IPS-18c (cell line): ENCODE results near the gene POFUT1.

Experiments used
- H3K4me3 ChIP-seq: 2 replicates; pipeline ENCODE4 v1.7.0; 2013; ENCODE audit warnings: low read depth, mild to moderate bottlenecking, low read length, moderate library complexity; ENCODE audit not compliant: insufficient read depth
- H3K9me3 ChIP-seq: one replicate; pipeline ENCODE4 v1.6.1; 2013; ENCODE audit warnings: mild to moderate bottlenecking, low read length, moderate library complexity; ENCODE audit not compliant: control insufficient read depth, insufficient read depth

The POFUT1 gene

GRCh38 chr20:32226391-32226790, 18.7 kb downstream of the POFUT1 start:
- H3K9me3 ChIP-seq, result no peaks in the 10 kb centered on the region
- H3K4me3 ChIP-seq, result no peak overlapping the region

- Histone ChIP-seq H3K4me3 (no peak overlapping the region), H3K9me3 (no peaks in the 10 kb centered on the region)
These were observed 19.6 kb downstream of the POFUT1 start for GRCh38 chr20:32227306-32227705.

GRCh38 chr20:32227744-32228688, 20.3 kb downstream of the POFUT1 start:
- no peak overlapping the region for H3K4me3 ChIP-seq
- no peaks in the 10 kb centered on the region for H3K9me3 ChIP-seq

- H3K4me3 ChIP-seq, result no peak overlapping the region
- no peaks in the 10 kb centered on the region for H3K9me3 ChIP-seq
These were observed 21.6 kb downstream of the POFUT1 start for GRCh38 chr20:32229251-32229747.

GRCh38 chr20:32230707-32231106, 23.0 kb downstream of the POFUT1 start:
- H3K9me3 ChIP-seq, result no peaks in the 10 kb centered on the region
- H3K4me3 ChIP-seq, result no peak overlapping the region

- Histone ChIP-seq H3K9me3 (no peaks in the 10 kb centered on the region), H3K4me3 (no peak overlapping the region)
These were observed 23.6 kb downstream of the POFUT1 start for GRCh38 chr20:32231245-32231644.

- Histone ChIP-seq H3K4me3 (no peak overlapping the region), H3K9me3 (no peaks in the 10 kb centered on the region)
These were observed 24.2 kb downstream of the POFUT1 start for GRCh38 chr20:32231847-32232246.

GRCh38 chr20:32232326-32232886, 24.7 kb downstream of the POFUT1 start:
- Histone ChIP-seq H3K9me3 (no peaks in the 10 kb centered on the region), H3K4me3 (no peak overlapping the region)

GRCh38 chr20:32233286-32233685, 25.6 kb downstream of the POFUT1 start:
- H3K9me3 ChIP-seq, result no peaks in the 10 kb centered on the region
- H3K4me3 ChIP-seq, result no peak overlapping the region

- H3K9me3 ChIP-seq, result no peaks in the 10 kb centered on the region
- no peak overlapping the region for H3K4me3 ChIP-seq
These were observed 26.6 kb downstream of the POFUT1 start for GRCh38 chr20:32234135-32234808.

- no peak overlapping the region for H3K4me3 ChIP-seq
- no peaks in the 10 kb centered on the region for H3K9me3 ChIP-seq
These were observed 27.8 kb downstream of the POFUT1 start for GRCh38 chr20:32235331-32236047.

- Histone ChIP-seq H3K4me3 (no peak overlapping the region), H3K9me3 (no peaks in the 10 kb centered on the region)
These were observed 28.4 kb downstream of the POFUT1 start for GRCh38 chr20:32236048-32236533.

GRCh38 chr20:32236819-32237218, 29.1 kb downstream of the POFUT1 start:
- H3K4me3 ChIP-seq, result no peak overlapping the region
- H3K9me3 ChIP-seq, result no peaks in the 10 kb centered on the region

GRCh38 chr20:32237419-32237818, 29.7 kb downstream of the POFUT1 start:
- no peaks in the 10 kb centered on the region for H3K9me3 ChIP-seq

GRCh38 chr20:32238483-32239425, 31.1 kb downstream of the POFUT1 start:
- H3K9me3 ChIP-seq, result no peaks in the 10 kb centered on the region
- no peak overlapping the region for H3K4me3 ChIP-seq

More at GRCh38 chr20:32237419-32237818, 29.7 kb downstream of the POFUT1 start:
- H3K4me3 ChIP-seq, result no peak overlapping the region

GRCh38 chr20:32240205-32240604, 32.5 kb downstream of the POFUT1 start:
- Histone ChIP-seq H3K9me3 (no peaks in the 10 kb centered on the region), H3K4me3 (no peak overlapping the region)
